HepG2 (cell line): ENCODE data around the gene FGFR3. TPM values are rescaled to one million over a fixed set of nuclear protein-coding genes. Genes with fewer than 3 reads are reported as not detected.
A peak's percentile ranks its signal among the peaks of the same experiment; 100 is the strongest.

Experiments
- ARNT2 ChIP-seq: sonication (generic); formaldehyde crosslinking; IDR thresholded peaks from 2 replicates; pipeline ENCODE4 v1.8.0; 2022; ENCODE audit warnings: mild to moderate bottlenecking, low read depth, missing genetic modification reagents, moderate library complexity
- CBX5 ChIP-seq: sonication (generic); formaldehyde crosslinking; IDR thresholded peaks from 2 replicates; pipeline ENCODE4 v1.4.0; 2020; ENCODE audit warnings: missing genetic modification reagents, borderline replicate concordance
- CEBPB ChIP-seq: IDR thresholded peaks from 2 replicates; pipeline ENCODE4 v1.6.1; 2011; ENCODE audit warnings: low read depth, low read length, improper control_type of control experiment, borderline replicate concordance
- CEBPG ChIP-seq: IDR thresholded peaks from 2 replicates; pipeline ENCODE4 v1.6.1; 2016
- CENPX ChIP-seq: sonication (generic); formaldehyde crosslinking; IDR thresholded peaks from 2 replicates; pipeline ENCODE4 v1.9.0; 2021; ENCODE audit warnings: mild to moderate bottlenecking, missing genetic modification reagents, moderate library complexity
- FIP1L1 ChIP-seq: fragments of 200-400 bp; formaldehyde crosslinking; IDR thresholded peaks from 2 replicates; pipeline ENCODE4 v1.6.1; 2018; ENCODE audit warnings: low read depth, mild to moderate bottlenecking, low read length, moderate library complexity, borderline replicate concordance; ENCODE audit not compliant: insufficient read depth
- FOSL1 ChIP-seq: sonication (generic); formaldehyde crosslinking; IDR thresholded peaks from 2 replicates; pipeline ENCODE4 v1.9.0; 2021; ENCODE audit warnings: missing genetic modification reagents, borderline replicate concordance
- GZF1 ChIP-seq: sonication (generic); formaldehyde crosslinking; IDR thresholded peaks from 2 replicates; pipeline ENCODE4 v1.5.1; 2020; ENCODE audit warnings: mild to moderate bottlenecking, missing genetic modification reagents
- HDAC6 ChIP-seq: fragments of 200-600 bp; sonication (generic); IDR thresholded peaks from 2 replicates; pipeline ENCODE4 v1.7.0; 2017; ENCODE audit warnings: mild to moderate bottlenecking, antibody characterized with exemption, low read length, low read depth
- HNF1B ChIP-seq: sonication (generic); formaldehyde crosslinking; IDR thresholded peaks from 2 replicates; pipeline ENCODE4 v1.5.1; 2020; ENCODE audit warnings: mild to moderate bottlenecking, moderate library complexity, missing genetic modification reagents
- HNRNPK ChIP-seq: fragments of 200-400 bp; formaldehyde crosslinking; IDR thresholded peaks from 2 replicates; pipeline ENCODE4 v1.6.1; 2018; ENCODE audit warnings: low read length, low read depth, moderate library complexity, mild to moderate bottlenecking; ENCODE audit not compliant: poor library complexity, severe bottlenecking
- MAX ChIP-seq: IDR thresholded peaks from 2 replicates; pipeline ENCODE4 v1.6.1; 2012; ENCODE audit warnings: inconsistent platforms
- MNT ChIP-seq: fragments of 450-650 bp; IDR thresholded peaks from 2 replicates; pipeline ENCODE4 v1.6.1; 2016
- NFKB2 ChIP-seq: sonication (generic); formaldehyde crosslinking; IDR thresholded peaks from 2 replicates; pipeline ENCODE4 v1.4.0; 2020; ENCODE audit warnings: missing genetic modification reagents, borderline replicate concordance
- NFYB ChIP-seq: sonication (generic); formaldehyde crosslinking; IDR thresholded peaks from 2 replicates; pipeline ENCODE4 v1.4.0; 2020; ENCODE audit warnings: missing genetic modification reagents
- NR3C1 ChIP-seq: sonication (generic); formaldehyde crosslinking; IDR thresholded peaks from 2 replicates; pipeline ENCODE4 v1.4.0; 2020; ENCODE audit warnings: missing genetic modification reagents
- PHF5A ChIP-seq: IDR thresholded peaks from one replicate; pipeline ENCODE4 v1.6.1; 2018; ENCODE audit warnings: low read depth, missing genetic modification reagents; ENCODE audit not compliant: unreplicated experiment
- SP1 ChIP-seq, 2 experiments: fragments of 450-650 bp in 1 of 2; sonication (generic) in 1 of 2; formaldehyde crosslinking in 1 of 2; IDR thresholded peaks; 2 replicates each; pipeline versions ENCODE4 v1.4.0 to v1.6.1; 2016 to 2020; ENCODE audit warnings: missing genetic modification reagents in 1 of 2
- ZFP41 ChIP-seq: sonication (generic); formaldehyde crosslinking; IDR thresholded peaks from 2 replicates; pipeline ENCODE4 v1.4.0; 2020; ENCODE audit warnings: mild to moderate bottlenecking, missing genetic modification reagents, borderline replicate concordance
- ZKSCAN1 ChIP-seq: fragments of 150-350 bp; IDR thresholded peaks from 2 replicates; pipeline ENCODE4 v1.6.1; 2014; ENCODE audit warnings: low read length
- ZNF317 ChIP-seq: sonication (generic); formaldehyde crosslinking; IDR thresholded peaks from 2 replicates; pipeline ENCODE4 v1.5.0; 2020; ENCODE audit warnings: mild to moderate bottlenecking, missing genetic modification reagents
- ZNF333 ChIP-seq: sonication (generic); formaldehyde crosslinking; IDR thresholded peaks from 2 replicates; pipeline ENCODE4 v1.4.0; 2020; ENCODE audit warnings: mild to moderate bottlenecking, missing genetic modification reagents, borderline replicate concordance
- ZNF484 ChIP-seq: sonication (generic); formaldehyde crosslinking; IDR thresholded peaks from 2 replicates; pipeline ENCODE4 v1.5.1; 2020; ENCODE audit warnings: mild to moderate bottlenecking, low read depth, missing genetic modification reagents, borderline replicate concordance
- ZNF761 ChIP-seq: sonication (generic); formaldehyde crosslinking; conservative IDR thresholded peaks from 2 replicates; pipeline ENCODE4 v1.4.0; 2020; ENCODE audit warnings: mild to moderate bottlenecking, missing genetic modification reagents
- ZNF772 ChIP-seq: sonication (generic); formaldehyde crosslinking; IDR thresholded peaks from 2 replicates; pipeline ENCODE4 v1.5.0; 2020; ENCODE audit warnings: mild to moderate bottlenecking, missing genetic modification reagents
- ZSCAN20 ChIP-seq: sonication (generic); formaldehyde crosslinking; IDR thresholded peaks from 2 replicates; pipeline ENCODE4 v1.4.0; 2020; ENCODE audit warnings: missing genetic modification reagents, mild to moderate bottlenecking, borderline replicate concordance
- polyA plus RNA-seq, 8 experiments: library from polyadenylated mRNA; depleted of rRNA in 3 of 8; stranded (reverse) in 7 of 8; unstranded in 1 of 8; fragments of >200 nt; fragmentation: Illumina TruSeq in 4 of 8; extraction: Trizol in 4 of 8; gene quantifications; 2 replicates each; pipeline versions ENCODE4 v1.2.1 to v1.2.3, GENCODE V29; 2011 to 2016; ENCODE audit warnings: low read depth in 4 of 8, missing spikeins in 1 of 8, mixed read lengths in 1 of 8; ENCODE audit not compliant: insufficient read depth in 1 of 8
- total RNA-seq, 5 experiments: library from RNA; depleted of rRNA; stranded (reverse); fragments of >200 nt; fragmentation: Illumina TruSeq; extraction: Trizol; gene quantifications; 2 replicates each; pipeline ENCODE4 v1.2.3, GENCODE V29; 2016; ENCODE audit warnings: low read depth in 1 of 5

FGFR3 gene
- total and polyA plus RNA-seq, 2 of the 13 experiments (the other 11 are each of a cell fraction or from before 2014, with no cell fraction given): 103 to 109 TPM

GRCh38 chr4:1770791-1771231 lies 22.3 kb upstream of the FGFR3 start (continued):
- TF ChIP-seq GZF1 (no peak), ZFP41 (CRISPR knock-in tag) (no peak), CENPX (CRISPR knock-in tag) (no peak), ZSCAN20 (CRISPR knock-in tag) (no peak), ZNF484 (CRISPR knock-in tag) (no peak), MAX (no peak), CEBPG (CRISPR knock-in tag) (no peak), CBX5 (CRISPR knock-in tag) (no peak), HNRNPK (no peak), HDAC6 (no peak), FIP1L1 (no peak), ZNF317 (CRISPR knock-in tag) (no peak), CEBPB (no peak), NFYB (CRISPR knock-in tag) (no peak), ZNF772 (CRISPR knock-in tag) (no peak), ZNF333 (no peak), NFKB2 (0 out of 2 replicates have a peak, but pooled peaks have one; percentile 40), HNF1B (CRISPR knock-in tag) (peak; percentile 73; the same call in 1 of the 2 replicates), FOSL1 (CRISPR knock-in tag) (no peak), NR3C1 (CRISPR knock-in tag) (no peak), PHF5A (no peak), ARNT2 (CRISPR knock-in tag) (no peak), ZKSCAN1 (no peak), MNT (no peak), ZNF761 (CRISPR knock-in tag) (no peak), SP1 (IDR thresholded peaks at IDR 0.05) (no peak), SP1 (CRISPR knock-in tag; IDR thresholded peaks at IDR 0.05) (no peak)
